Astrocyte (in vitro differentiated cells and primary cell): ENCODE measurements around the gene STX4.

Experiments used
- EZH2 ChIP-seq: IDR thresholded peaks from 2 replicates; pipeline ENCODE4 v1.6.1; 2012; ENCODE audit warnings: mild to moderate bottlenecking, low read length, inconsistent platforms; ENCODE audit not compliant: insufficient read depth
- TF ChIP-seq, protein P1 (sequence below): IDR thresholded peaks from 2 replicates; pipeline ENCODE4 v1.5.1; 2011; ENCODE audit warnings: low read depth, mild to moderate bottlenecking, inconsistent platforms, low read length, moderate library complexity; ENCODE audit not compliant: insufficient read depth

- TF ChIP-seq, protein P1, sequence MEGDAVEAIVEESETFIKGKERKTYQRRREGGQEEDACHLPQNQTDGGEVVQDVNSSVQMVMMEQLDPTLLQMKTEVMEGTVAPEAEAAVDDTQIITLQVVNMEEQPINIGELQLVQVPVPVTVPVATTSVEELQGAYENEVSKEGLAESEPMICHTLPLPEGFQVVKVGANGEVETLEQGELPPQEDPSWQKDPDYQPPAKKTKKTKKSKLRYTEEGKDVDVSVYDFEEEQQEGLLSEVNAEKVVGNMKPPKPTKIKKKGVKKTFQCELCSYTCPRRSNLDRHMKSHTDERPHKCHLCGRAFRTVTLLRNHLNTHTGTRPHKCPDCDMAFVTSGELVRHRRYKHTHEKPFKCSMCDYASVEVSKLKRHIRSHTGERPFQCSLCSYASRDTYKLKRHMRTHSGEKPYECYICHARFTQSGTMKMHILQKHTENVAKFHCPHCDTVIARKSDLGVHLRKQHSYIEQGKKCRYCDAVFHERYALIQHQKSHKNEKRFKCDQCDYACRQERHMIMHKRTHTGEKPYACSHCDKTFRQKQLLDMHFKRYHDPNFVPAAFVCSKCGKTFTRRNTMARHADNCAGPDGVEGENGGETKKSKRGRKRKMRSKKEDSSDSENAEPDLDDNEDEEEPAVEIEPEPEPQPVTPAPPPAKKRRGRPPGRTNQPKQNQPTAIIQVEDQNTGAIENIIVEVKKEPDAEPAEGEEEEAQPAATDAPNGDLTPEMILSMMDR, result no peak
- no peak for TF ChIP-seq EZH2
Measured at GRCh38 chr16:31061126-31061812, 27.9 kb downstream of the STX4 start.
